NCI-H2196 treated with DMSO at 0.1 percent for 48 hours (cell line): Measurements from ENCODE around the gene ITGB2.
"Not testable (repeated sequence)": the region's sequence is repeated elsewhere in the genome, so short reads cannot be mapped to it uniquely, and the experiment has no call there.

ENCODE experiments used
- DNase-seq: peaks from one replicate; lab custom pipeline; 2025; ENCODE audit not compliant: unreplicated experiment; lab: John Stamatoyannopoulos, UW

ITGB2 gene

DNA sequence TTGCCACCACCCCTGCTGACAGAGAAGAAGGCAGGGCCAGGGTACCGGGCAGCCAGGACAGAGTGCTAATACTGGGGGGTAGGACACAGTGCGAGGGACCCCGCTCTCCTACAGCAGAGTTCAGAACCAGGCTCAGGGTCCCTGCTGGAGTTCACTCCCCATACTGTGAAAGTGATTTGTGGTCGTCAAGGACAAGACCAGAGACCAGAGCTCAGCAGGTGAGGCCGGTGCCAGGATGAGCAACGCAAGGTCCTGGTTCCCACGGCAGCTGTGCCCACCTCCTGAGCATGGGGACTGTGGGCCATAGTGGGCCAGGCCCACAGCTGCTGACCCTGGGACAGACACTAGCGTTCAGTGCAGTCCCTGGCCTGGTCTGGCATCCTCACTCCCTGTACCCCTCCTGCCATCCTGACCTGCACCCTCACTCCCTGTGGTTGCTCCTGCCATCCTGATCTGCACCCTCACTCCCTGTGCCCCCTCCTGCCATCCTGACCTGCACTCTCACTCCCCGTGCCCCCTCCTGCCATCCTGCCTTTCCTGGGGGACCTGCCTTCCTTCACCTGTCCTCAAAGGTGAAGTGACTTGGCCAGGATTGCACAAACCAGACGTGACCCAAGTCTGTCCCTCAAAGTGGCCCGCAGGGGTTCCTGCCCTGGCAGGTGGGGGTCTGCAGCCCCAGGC is 33.4 kb downstream of the ITGB2 start:
- DNase-seq: no peak

DNA sequence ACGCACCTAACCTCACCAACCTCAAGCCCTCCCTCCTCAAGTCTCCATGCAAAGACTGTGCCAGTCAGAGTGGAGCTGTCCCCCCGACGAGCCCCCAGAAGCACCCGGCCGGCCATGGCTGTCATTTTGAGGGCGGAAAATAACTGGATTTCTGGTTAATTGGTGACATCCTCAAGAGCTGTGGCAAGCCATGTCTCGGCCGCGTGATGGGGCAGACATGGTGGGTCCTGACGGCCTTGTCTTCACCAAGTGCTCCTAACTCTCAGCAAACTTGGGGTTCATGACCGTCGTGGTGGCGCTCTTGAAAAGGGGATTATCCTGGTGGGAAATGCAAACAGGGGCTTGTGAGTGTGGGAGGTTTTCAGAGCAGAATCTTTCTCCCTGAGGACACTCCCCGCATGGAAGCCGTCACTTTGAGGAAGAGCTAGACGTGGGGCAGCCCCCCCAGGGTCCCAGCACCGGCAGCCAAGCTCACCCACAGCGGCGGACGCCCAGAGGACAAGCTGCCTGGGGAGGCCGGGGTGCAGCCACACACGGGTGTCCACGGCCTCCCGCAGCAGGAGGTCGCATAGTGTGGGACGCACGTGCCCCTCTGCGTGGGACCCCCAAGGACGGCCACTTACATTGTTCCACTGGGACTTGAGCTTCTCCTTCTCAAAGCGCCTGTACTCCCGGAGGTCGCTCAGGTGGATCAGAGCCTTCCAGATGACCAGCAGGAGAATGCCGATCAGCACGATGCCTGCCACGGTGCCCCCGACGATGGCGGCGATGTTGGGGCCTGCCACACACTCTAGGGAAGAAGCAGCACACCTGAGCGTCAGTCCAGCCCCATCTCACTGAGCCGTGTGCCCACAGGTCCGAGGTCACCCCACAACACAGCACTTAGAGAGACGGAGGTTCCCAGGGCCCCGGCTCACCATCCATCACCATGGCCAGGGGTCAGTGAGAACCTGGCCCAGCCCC is 34.3 kb downstream of the ITGB2 start:
- no peak for DNase-seq

DNA sequence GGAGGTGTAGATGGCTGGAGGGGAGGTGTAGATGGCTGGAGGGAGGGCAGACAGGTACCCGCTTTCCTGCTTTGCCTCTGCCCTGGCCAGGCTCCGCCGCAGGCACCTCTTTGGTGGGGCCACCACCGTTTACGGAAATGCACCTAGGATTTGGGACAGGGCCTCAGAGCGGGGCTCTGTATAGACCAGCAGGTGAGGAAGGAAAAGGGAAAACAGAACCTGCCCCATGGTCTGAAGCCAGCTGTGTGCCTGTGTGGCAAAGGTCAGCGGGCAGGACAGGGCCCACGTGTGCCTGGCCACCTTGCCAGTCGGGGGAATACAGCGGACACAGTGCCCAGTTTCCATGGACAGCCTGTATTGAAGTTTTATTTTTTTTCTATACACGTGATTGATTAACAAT is 35.1 kb downstream of the ITGB2 start:
- DNase-seq: no peak

DNA sequence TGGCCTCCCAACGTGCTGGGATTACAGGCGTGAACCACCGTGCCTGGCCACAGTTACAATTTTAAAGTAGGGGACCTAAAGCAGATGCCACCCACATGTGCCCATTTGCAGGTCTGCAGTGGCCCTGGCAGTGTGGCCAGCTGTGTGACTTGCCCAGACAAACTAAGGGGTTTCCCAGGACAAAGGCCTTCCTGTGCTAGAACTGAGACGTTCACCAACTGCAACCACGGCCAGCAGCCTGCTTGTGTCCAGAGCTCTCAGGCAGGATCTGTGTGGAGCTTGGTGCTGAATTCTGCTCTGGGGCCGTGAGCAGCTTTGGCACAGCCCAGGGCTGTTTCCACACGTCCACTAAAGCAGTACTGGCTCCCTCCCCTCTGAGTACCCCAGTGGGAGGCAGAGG is 36.6 kb downstream of the ITGB2 start:
- DNase-seq: no peak

DNA sequence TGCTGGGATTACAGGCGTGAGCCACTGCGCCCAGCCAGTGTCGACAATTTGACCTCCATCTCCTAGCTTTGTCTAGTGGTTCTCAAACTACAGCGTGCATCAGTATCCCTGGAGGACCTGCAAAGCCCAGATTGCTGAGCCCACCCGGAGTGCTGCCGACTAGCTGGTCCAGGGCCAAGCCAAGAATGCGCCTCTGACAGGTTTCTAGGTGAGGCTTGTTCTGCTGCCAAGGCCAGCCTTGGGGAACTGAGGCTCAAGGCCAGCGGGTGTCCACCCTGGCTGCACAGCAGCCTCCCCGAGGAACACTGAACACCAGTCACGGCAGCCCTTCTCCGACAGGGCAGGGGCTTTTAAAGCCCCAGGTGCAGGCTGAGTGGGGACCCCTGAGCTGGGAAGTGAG is 37.4 kb downstream of the ITGB2 start:
- DNase-seq: no peak

DNA sequence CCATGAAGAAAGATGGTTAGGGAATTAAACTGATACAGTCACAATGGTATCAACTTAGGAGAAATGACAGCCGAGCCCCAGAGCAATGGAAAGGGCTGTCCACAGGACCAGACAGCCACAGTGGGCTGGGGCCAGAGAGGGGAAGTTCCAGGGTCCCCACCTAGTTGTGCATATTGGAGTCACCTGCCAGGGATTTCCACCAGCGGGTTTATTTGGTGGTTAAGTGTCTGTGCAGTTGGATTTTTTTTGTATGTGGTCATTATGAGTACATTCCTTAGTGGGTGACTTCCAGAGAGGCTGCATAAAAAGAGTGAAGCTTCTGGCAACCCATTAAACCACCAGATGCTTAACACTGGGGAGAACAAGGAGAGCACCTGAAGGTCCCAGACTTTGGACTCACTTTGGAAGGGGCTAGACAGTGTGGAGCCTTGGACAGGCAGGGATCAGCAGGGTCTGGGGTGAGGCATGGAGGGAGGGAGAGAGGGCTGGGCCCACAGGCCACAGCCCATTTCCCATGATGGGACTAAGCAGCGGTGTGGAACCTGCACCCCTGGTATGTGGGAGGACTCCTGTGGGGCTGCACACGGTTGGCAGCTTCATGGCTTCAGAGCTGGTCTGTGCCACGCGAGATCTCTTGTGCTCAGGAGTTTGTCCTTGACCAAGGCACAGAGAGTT is 39.4 kb downstream of the ITGB2 start:
- no peak for DNase-seq

DNA sequence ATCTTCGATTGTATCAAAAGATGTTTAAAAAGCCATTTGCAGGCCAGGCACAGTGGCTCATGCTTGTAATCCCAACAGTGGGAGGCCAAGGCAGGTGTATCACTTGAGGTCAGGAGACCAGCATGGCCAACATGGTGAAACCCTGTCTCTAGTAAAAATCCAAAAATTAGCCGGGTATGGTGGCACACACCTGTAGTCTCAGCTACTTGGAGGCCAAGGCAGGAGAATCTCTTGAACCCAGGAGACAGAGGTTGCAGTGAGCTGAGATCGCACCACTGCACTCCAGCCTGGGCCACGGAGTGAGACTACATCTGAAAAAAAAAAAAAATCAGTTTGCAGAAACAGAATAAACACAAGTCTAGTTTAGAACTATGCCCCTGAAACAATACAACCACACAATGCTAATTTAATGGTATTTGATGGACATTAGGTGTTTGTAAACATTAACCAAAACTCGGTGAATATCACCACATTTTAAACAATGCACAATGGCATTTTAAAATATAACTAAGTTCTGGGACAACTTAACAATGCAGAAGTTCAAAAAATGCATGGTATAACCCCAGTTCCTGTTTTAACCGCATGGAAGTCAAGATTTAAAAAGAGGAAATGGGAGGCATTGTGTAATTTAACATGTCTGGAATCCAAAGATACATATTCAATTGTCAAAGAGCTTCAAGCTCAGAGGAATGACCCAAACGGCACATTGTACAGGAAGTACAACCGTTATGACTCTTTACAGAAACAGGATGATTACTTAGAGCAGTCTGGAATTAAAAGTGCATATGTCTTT is 40.1 kb downstream of the ITGB2 start:
- DNase-seq: no peak

DNA sequence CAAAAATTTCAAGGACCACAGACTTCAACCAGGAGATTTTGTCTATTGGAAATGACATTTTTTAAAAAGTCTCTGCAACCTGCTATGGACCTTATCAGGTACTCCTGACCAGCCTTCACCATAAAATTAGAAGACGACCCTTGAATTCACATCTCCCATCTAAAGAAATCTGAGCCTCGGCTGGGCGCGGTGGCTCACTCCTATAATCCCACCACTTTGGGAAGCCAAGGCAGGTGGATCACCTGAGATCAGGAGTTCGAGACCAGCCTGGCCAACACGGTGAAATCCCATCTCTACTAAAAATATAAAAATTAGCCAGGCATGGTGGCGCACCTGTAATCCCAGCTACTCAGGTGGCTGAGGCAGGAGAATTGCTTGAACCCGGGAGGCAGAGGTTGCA is 41.5 kb downstream of the ITGB2 start:
- not testable (repeated sequence) for DNase-seq

DNA sequence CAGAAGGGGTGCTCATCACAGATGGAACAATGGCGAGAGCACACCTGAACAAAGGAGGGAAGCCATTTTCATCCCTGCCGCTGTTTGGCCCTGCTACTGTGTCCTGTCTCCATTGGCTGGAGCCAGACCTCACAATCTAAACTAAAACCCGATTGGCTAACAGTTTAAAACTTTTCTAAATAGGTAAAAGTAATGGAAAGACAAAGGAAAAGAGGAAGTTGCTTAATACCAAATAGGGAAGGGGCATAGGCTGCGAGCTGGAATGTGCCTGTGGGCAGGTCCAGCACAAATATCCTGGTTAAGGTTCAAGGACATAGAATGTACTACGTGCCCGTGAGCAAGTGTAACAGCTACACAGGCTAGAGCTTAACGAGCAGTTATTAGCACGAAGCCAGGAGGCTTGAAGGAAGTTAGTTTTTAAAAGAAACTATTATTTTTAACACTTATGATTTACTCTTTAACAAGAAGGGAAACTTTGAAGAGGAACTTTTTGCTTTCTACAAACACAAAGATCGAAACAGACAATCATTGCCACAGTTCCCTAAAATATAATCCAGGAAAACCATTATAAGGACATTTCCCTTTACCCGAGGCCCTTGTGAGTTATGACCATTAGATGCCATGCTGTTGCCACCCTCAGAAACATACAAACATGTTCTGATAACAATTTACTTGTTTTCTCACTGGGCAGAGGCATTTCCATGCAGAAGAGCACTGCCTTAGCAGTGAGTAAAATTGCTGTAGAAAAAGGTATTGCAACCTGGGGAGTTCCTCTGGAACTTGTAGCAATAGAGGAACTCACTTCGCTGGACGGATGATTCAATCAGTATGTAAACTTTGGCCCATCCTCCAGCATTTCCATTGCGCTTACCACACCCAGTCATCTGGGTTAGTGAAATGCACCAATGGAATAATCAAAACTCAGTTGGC is 42.4 kb downstream of the ITGB2 start:
- no peak for DNase-seq

DNA sequence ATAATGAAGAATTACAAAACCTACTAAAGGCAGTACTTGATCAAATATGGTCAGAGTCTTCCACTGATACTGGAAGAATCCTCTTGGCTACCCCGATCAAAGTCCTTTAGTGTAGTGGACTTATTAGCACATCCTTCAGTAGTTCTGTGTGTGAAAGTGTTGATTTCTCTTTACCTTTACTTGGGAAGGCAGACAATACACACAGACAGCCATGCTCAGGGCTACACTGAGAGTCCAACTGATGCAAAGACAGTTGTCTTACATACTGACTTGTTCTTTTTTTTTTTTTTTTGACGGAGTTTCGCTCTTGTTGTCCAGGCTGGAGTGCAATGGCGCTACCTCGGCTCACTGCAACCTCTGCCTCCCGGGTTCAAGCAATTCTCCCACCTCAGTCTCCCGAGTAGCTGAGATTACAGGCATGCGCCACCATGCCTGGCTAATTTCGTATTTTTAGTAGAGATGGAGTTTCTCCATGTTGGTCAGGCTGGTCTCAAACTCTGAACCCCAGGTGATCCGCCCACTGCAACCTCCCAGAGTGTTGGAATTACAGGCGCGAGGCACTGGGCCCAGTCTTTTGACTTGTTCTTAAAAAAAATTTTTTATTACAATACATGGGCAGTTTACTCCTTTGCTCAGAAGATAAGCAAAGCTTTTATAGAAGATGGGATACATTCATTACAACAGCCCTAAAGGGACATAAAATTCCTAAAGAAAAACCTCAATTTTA is 43.7 kb downstream of the ITGB2 start:
- DNase-seq: no peak

DNA sequence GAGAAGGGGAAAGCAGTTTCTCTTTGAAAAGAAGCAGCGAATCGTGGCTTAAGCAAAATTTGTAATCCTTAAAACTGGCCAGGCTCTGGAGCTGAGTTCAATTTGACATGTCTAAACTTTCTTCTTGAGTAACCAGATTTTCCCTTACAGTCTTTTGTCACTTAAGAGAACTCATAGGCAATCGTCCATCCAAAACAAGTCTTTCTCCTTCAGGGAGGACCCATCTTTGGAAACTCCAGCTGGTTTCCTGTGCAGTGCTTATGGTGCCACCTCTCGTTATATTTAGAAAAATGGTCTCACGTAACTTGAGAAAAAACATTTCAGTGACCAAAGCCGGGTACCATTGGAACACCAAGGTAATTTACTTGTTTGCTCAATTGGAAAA is 45.4 kb downstream of the ITGB2 start:
- DNase-seq: no peak

DNA sequence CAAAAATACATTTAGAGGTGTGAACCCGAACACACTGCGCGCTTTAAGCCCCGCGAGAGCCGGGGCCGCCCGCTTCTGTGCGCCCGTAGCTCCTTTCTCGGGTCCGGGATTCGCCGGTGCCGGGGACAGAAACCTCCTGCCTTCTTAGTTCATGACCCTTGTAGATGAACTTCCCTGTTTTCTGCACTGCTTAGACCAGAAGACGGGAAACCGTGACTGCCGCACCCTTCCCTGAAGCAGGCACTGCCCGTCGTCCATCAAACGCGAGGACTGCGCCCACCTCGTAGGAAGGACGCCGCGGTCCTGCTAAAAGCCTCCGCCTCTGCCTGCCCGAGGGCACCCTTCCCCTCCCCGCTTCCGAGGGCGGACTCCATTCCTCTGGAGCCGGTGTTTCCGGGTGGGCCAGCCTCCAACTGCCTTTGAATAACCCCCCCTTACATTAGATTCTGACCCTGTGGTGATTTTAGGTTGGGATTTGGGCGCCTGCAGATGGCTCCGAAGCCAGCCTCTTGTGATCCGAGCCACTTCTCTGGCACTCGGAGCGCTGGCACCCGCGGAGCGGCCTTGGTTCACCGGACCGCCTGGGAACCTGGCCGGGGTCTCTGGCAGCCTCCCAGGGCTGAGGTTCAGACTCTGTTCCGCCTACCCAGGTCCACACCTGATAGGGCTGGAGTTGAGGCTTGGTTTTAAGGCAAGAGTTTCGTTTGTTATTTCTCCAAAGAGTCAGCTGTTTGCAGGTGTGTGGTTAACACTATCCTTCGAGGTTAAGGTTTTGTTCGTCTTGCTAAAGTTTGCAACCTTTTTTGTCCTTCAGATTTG is 46.0 kb downstream of the ITGB2 start:
- no peak for DNase-seq

DNA sequence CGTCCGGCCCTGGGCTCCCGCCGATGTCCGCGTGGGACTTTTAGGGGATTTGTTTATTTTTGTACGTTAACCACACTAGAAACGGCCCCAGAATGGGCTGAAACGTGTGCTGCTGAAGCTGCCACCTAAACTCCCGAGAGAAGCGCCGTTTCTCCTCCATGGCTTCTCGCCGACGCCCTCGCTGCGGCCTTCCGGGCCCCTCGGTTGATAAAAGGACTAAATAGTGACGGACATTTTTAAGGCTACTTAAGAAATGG is 46.5 kb downstream of the ITGB2 start:
- DNase-seq: no peak

DNA sequence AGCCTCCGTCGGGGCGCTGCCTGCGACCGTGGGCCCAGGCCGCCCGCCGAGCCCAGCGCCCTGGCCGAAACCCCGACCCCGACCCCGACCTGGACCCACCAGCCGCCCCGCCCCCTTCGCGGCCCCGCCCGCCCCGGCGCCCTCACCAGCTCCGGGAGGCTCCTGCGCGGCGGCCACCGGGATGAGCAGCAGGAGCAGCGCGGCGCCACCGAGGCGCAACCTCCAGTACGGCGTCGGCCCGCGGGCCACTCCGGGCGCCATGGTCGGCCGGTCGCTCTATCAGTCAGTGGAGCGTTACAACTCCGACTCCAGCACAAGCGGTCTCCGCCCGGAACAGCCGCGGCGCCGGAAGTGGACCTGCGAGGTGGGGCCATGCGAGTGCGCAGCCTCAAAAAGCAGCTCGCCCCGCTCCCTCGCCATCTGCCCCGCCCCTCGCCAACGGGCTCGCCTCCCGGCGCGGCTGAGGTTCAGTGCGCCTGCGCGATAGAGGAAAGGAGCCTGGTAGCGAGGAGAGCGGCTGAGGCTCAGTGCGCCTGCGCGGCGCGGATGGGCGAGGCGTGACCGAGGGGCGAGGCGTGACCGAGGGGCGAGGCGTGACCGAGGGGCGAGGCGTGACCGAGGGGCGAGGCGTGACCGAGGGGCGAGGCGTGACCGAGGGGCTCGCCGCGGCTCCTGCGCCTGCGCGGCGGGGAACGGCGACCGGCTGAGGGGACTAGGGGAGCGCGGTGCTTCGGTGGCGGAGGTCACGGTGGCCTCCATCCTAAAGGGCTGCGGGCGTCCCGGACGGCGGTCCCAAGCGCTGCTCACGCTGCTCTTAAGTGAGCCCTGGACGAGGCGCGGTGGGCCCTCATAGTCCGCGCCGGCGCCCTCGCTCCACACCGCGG is 47.1 kb downstream of the ITGB2 start, which contains the start of gene PTTG1IP:
Gene PTTG1IP, minus strand, starts transcription at position 335 of the 884 bp plus-strand sequence. Its CDS starts 74 bp downstream, at position 261.
- DNase-seq: peak; percentile 95

DNA sequence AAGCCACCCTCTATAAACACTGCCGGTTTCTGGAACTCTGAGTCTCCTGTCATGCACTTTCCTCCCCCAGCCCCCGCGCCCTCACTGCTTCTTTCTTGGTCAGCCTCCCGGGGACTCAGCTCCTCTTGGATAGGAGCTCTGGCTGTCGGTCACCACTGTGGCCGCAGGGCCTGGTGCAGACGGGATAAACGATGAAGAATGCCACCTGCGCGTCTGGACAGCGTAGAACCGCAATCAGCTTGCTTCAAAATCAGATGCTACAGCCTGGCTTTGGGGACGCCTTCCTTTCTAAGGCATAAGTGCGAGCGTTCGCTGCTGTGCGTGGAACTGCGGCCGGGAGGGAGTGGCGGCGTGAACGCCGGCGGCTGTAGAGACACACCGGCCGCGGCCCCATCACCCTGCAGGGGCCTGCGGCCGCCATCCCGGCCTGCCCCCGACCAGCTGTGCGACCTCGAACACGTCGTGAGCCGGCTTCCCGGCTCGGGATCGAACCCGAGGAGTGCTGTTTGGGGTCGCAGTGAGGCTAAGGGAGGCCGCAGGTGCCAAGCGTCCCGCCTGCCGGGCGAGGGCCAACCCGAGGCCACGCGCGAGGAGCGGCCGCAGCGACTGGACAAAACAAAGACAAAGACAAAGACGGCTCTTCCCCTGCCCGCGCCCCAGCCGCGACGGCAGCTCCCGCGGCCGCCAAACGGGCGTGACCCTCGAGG is 47.9 kb downstream of the ITGB2 start:
- no peak for DNase-seq

DNA sequence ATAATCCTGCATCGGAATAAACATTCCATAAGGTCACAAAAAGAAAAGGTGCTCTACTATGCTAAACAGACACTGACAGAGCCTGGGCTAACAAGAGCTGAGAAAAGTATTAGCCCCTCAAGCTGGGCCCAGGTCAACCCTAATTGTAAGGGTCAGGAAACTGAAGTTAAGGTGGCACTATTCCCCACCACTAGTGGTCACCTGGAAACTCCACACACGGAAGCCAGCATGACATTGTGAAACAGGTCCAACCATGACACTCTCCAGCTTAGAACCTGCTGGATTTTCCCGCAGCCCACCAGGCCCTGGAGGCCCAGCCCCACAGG is 48.4 kb downstream of the ITGB2 start:
- no peak for DNase-seq

DNA sequence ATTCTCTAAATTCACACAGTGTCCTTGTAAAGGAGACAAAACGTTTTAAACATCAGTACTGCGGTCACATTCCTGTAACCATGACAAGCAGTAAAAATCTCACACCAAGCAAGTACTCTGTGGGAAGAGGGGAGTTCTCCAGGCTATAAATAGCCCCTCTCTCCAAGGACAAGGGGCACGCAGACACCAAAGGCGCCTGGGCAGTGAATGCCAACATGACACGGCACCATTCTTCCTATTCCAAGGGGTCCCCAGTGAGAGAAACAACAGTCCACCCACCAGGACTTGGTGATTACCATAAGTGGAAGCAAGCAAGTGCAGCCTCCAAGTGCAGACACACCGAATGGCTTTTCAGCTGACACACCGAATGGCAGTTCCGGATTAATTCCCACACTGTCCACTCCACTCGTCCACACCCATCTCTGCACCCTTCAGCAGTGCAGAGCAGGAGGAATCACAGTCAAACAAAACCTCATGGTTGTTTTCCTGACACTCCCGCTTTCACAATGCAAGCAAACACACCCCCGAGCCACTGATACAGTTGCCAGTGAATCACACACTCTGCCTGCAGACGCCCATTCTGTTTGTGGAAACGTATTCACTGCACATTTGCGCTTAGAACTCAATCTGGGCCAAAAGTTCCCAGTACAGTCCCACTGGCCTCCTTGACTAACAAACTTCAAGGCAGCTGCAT is 49.0 kb downstream of the ITGB2 start:
- DNase-seq: no peak
